ENCODE measurements around the gene FHOD3. TPM values are rescaled to one million over a fixed set of nuclear protein-coding genes. Genes with fewer than 3 reads are reported as not detected.

Gene FHOD3
- total RNA-seq, 2 donors from 2014 or later, result 2.8 to 3.1 TPM

GRCh38 chr18:36304723-36305122 is 7.2 kb downstream of the FHOD3 start:
- Mint-ChIP-seq H3K36me3 (ENCODE audit: low read depth) (no peaks in the 10 kb centered on the region), H3K27me3 (ENCODE audit: insufficient read depth) (peaks cover 55% of the 10 kb centered on the region), H3K4me1 (peaks cover 5% of the 10 kb centered on the region), H3K27ac (no peak overlapping the region), H3K4me3 (no peak overlapping the region), H3K9me3 (no peaks in the 10 kb centered on the region)
- Histone ChIP-seq H3K4me3 (ENCODE audit: low read length) (no peak overlapping the region), H3K9ac (ENCODE audit: extremely low read depth, low read length, poor library complexity, severe bottlenecking) (no peak overlapping the region), H3K27me3 (ENCODE audit: control insufficient read depth, insufficient read depth, low read length, poor library complexity, severe bottlenecking) (peaks cover 24% of the 10 kb centered on the region), H3K27ac (ENCODE audit: low read depth, low read length) (no peak overlapping the region), H3K4me1 (ENCODE audit: control insufficient read depth, insufficient read depth, low read length) (no peaks in the 10 kb centered on the region), H3K36me3 (ENCODE audit: control insufficient read depth, insufficient read depth, low read length) (no peaks in the 10 kb centered on the region), H3K9me3 (ENCODE audit: control insufficient read depth, low read length) (no peaks in the 10 kb centered on the region)
- TF ChIP-seq CTCF (conservative IDR thresholded peaks at IDR 0.05), result no peak
- WGBS, 2 experiments (ENCODE audit: insufficient coverage in 1 of 2, insufficient read length in 1 of 2), result 98% methylated on average over 2 of the region's 3 CpGs; no CpG with 5 or more reads in 1 of the 2 experiments
- no peak for DNase-seq

GRCh38 chr18:36305375-36305774 is 7.9 kb downstream of the FHOD3 start:
- Mint-ChIP-seq H3K27ac (no peak overlapping the region), H3K4me3 (no peak overlapping the region), H3K9me3 (no peaks in the 10 kb centered on the region), H3K4me1 (peaks cover 5% of the 10 kb centered on the region), H3K27me3 (ENCODE audit: insufficient read depth) (peaks cover 48% of the 10 kb centered on the region), H3K36me3 (ENCODE audit: low read depth) (no peaks in the 10 kb centered on the region)
- peaks cover 17% of the 10 kb centered on the region for H3K27me3 ChIP-seq (ENCODE audit: control insufficient read depth, insufficient read depth, low read length, poor library complexity, severe bottlenecking)
- TF ChIP-seq CTCF (conservative IDR thresholded peaks at IDR 0.05), result no peak
- WGBS, 2 experiments (ENCODE audit: insufficient coverage in 1 of 2, insufficient read length in 1 of 2), result 88 to 92% methylated on average over 1 to 2 of the region's 2 CpGs
- H3K9me3 ChIP-seq (ENCODE audit: control insufficient read depth, low read length), result no peaks in the 10 kb centered on the region
- H3K4me3 ChIP-seq (ENCODE audit: low read length), result no peak overlapping the region
- H3K4me1 ChIP-seq (ENCODE audit: control insufficient read depth, insufficient read depth, low read length), result no peaks in the 10 kb centered on the region
- H3K27ac ChIP-seq (ENCODE audit: low read depth, low read length), result no peak overlapping the region
- H3K9ac ChIP-seq (ENCODE audit: extremely low read depth, low read length, poor library complexity, severe bottlenecking), result no peak overlapping the region
- no peaks in the 10 kb centered on the region for H3K36me3 ChIP-seq (ENCODE audit: control insufficient read depth, insufficient read depth, low read length)
- DNase-seq, result peak; percentile 17

- no peaks in the 10 kb centered on the region for H3K36me3 Mint-ChIP-seq (ENCODE audit: low read depth)
- peaks cover 33% of the 10 kb centered on the region for H3K27me3 Mint-ChIP-seq (ENCODE audit: insufficient read depth)
- no peak overlapping the region for H3K27ac Mint-ChIP-seq
- Histone ChIP-seq H3K4me1 (ENCODE audit: control insufficient read depth, insufficient read depth, low read length) (no peaks in the 10 kb centered on the region), H3K36me3 (ENCODE audit: control insufficient read depth, insufficient read depth, low read length) (no peaks in the 10 kb centered on the region), H3K27me3 (ENCODE audit: control insufficient read depth, insufficient read depth, low read length, poor library complexity, severe bottlenecking) (no peaks in the 10 kb centered on the region), H3K27ac (ENCODE audit: low read depth, low read length) (no peak overlapping the region), H3K4me3 (ENCODE audit: low read length) (no peak overlapping the region), H3K9me3 (ENCODE audit: control insufficient read depth, low read length) (no peaks in the 10 kb centered on the region), H3K9ac (ENCODE audit: extremely low read depth, low read length, poor library complexity, severe bottlenecking) (no peak overlapping the region)
- peaks cover 13% of the 10 kb centered on the region for H3K4me1 Mint-ChIP-seq
- H3K9me3 Mint-ChIP-seq, result no peaks in the 10 kb centered on the region
- H3K4me3 Mint-ChIP-seq, result no peak overlapping the region
- no peak for TF ChIP-seq CTCF (conservative IDR thresholded peaks at IDR 0.05)
- DNase-seq, result no peak
Measured at GRCh38 chr18:36307513-36307912, 10.0 kb downstream of the FHOD3 start.
